ENCODE data around the gene CCN2.

CCN2 gene, protein sequence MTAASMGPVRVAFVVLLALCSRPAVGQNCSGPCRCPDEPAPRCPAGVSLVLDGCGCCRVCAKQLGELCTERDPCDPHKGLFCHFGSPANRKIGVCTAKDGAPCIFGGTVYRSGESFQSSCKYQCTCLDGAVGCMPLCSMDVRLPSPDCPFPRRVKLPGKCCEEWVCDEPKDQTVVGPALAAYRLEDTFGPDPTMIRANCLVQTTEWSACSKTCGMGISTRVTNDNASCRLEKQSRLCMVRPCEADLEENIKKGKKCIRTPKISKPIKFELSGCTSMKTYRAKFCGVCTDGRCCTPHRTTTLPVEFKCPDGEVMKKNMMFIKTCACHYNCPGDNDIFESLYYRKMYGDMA

DNA sequence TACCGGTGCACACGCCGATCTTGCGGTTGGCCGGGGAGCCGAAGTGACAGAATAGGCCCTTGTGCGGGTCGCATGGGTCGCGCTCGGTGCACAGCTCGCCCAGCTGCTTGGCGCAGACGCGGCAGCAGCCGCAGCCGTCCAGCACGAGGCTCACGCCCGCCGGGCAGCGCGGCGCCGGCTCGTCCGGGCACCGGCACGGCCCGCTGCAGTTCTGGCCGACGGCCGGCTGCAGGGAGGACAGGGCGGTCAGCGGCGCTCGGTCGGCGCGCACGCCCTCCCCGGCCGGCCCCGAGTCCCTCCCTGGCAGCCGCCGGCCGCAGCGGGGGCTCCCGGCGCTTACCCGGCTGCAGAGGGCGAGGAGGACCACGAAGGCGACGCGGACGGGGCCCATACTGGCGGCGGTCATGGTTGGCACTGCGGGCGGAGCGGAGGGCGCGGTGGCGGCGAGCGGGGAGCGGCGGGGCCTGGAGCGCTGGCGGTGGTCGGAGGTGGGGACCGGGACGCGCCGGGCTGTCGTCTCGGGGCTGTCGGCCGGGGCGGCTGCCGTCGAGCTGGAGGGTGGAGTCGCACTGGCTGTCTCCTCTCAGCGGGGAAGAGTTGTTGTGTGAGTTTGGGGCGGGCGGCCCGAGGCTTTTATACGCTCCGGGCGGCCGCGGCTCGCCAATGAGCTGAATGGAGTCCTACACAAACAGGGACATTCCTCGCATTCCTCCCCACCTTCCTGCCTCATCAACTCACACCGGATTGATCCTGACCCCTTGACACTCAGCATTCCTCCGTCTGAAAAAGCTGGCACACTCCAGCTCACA lies at the start of gene CCN2:
CCN2 (minus strand) TSS at position 606 of the 809 bp plus-strand sequence; CDS start at position 406, 200 bp downstream.
- DNase-seq (ENCODE audit: low read depth, low spot score): peak; percentile 99

DNA sequence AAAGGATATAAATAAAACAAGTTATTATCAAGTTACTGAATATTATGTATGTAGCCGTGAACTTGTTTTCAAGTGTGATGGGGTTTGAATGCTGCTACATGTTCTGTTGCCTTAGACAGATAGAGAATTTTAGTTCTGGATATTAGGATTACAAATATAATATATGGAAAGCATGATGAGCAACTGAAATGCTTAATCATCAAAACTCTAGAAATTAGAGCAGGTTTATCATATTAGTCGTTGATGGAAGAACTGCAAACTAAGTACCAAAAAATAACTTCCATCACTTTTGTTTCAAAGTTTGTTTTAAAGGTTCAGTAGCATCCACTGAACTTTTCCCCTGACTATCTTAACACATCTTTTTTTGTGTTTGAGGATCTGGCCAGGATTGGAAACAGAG lies 49.1 kb upstream of the CCN2 start:
- no peak for DNase-seq (ENCODE audit: low read depth, low spot score)

DNA sequence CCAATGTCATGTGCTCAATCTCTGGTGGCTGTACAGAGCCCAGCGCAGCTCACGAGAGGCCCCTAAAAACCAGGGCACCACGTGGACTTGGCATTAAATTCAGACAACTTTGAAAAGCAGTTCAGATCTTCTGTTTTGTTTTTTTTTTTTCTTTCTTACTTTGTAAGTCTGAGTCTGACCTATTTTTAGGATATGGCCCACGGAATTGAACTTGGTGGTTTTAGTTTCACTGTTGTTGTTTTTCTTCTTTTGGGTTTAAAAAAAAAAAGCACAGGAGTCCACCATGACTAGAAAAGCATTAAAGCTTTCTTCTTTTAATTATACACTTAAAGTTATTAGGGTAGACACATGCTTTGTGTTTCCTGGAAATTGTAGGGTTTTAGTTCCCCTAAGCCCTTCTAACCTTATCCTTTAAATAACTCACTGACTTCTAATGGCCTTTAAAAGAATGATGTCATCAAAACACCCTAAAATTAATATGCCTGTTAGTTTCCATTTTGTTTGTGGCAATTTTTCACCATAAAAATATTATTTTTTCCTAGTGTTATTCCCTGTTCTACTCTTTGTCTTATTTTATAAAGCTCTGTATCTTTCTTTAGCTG lies 48.5 kb upstream of the CCN2 start:
- no peak for DNase-seq (ENCODE audit: low read depth, low spot score)

DNA sequence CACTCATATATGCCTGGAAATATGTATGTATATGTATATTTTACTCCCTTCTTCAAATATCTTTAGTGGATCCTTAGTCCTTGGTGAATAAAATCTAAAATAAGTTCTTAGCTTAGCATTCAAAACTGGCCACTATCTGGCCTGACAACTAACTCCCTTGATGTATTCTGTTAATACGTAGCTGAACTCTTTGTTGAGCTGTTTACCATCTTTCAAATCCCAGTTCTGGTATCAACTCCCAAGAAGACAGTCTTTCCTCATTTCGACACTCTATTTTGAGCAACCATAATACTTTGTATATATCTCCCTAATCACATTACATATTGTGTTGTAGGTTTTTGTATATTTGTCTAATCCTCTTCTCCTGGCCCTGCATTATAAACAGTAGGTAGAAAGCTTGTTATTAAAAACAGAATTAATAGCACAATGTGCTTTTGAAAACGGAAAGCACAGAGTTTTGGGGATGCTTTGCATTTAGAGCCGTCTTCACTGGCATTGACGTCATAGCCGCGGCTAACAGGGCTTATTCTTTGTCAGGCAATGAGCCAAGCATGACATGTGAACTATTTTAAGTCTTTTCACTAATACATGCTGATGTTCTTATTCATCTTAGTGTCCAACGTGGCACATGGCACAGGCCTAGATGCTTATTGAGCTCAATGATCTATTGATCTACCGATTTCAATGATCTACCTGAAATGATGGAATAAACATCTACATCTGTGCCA lies 47.2 kb upstream of the CCN2 start:
- DNase-seq (ENCODE audit: low read depth, low spot score): no peak

DNA sequence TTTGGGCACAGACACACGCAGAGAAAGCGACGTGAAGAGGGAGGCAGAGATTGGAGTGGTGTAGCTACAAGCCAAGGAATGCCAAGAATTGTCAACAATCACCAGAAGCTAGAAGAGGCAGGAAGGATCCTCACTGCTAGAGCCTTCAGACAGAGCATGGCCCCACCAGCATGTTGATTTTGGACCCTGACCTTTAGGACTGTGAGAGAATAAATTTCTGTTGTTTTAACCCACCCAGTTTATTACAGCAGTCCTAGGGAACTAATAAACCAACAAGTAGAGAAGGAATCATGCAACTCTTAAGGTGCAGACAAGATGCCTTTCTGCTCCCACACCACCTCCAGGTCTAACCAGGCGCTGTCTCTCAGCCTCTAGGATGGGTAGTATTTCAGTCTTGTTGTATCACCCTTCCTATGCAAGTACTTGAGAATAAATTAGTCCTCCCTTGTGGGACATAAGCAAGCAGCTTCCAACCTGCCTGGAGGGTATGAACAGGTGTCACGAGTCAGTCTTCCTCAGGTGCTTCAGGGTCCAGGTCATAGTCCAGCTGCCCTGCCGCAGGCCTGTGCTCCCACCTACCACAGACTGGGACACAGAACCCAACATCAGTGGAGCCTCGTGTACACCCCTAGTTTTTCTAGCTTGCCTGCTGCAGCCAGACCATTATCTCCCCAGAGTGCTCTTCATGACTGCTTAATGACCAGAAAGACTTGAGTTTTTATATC lies 46.4 kb upstream of the CCN2 start:
- no peak for DNase-seq (ENCODE audit: low read depth, low spot score)

DNA sequence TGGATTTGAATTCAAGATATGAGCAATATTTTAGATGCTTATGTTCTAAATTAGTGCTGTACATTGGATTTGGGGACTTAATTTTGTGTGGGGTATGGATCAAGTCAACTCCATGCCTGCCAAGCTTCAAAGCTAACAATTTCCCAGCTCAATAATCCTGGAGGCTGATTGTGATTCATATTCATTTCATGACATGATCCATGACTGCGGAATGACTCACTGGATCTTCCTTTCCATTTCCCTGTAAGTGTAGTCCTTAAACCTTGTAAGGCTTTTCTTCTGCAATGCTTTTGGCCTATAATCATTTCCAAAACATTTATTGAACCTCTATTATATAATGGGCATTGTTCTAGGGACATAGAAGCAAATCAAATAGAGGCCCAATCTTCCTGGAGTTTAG lies 44.7 kb upstream of the CCN2 start:
- no peak for DNase-seq (ENCODE audit: low read depth, low spot score)

DNA sequence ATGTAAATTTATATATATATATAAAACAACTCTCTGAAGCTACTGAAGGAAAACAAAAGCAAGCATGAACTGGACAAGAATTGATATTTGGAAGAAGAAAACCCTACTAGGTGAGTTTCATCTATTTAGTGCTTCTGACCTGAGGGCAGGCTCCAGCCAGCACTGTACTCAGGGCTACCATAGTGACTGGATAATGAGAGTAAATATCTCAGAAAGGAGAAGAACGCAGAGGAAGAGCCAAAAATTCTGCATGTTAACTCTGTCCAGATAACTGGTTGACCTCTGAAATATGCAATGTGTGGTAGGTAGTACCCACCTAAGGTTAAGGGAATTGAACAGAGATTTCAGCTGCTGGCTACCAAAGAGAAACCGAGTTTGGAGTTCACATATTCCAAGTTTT lies 41.4 kb upstream of the CCN2 start:
- no peak for DNase-seq (ENCODE audit: low read depth, low spot score)

DNA sequence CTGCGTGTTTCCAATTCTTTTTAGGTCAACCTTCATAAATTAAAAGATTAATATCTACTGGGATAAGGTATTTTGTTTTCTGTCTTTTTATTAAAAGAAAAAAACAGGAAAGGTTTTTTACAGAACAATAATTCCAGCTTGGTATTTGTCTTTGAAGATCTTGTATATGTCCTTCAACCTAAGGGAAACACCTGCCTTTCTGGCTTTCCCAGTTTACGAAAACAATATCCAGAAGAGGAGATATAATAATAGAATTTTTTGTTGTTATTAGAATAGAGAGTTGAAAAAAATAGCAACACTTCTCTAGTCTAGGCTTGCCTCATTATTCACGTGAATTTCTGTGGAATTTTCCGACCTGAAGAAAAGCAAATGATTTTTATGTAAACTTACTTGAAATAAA lies 37.9 kb upstream of the CCN2 start:
- no peak for DNase-seq (ENCODE audit: low read depth, low spot score)

DNA sequence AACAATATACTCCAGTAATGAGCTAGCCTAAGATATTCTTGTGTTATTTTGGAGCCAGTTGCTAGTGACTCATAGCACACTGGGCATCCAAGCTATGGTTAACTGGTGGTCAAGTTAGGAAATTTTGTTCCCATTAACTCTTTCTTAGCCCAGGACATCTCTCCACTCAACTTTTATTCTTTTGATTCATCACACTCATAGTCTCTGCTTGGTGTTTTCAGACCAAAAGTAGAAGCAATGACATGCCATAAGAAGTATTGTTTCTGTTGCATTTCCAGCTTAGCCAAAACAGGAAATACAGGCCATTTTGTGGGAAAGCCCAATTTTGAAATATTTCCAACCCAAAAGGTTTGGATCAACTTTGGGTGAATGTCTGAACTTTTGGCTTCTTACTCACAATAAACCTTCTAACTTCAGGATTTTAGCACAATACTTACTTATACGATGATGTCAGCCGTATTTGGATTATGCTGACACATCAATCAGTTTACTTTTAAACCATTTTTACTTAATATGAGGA lies 31.6 kb upstream of the CCN2 start:
- no peak for DNase-seq (ENCODE audit: low read depth, low spot score)

DNA sequence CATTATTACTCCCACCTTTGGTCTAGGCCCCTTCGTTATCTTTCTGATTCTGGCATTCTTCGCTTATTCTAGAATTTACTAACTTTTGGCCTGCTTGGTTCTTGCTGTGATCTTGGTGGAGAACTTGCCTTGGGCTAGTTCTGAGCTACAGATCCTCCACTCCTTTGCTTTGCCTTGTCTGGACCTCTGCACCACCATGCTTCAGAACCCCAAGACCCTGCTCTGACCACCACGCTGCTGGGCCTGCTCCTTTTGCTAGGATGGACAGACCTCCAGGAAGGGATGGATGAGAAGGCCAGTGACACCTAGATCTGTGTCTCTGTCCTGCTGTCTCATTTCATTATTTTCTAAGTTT lies 30.4 kb upstream of the CCN2 start:
- no peak for DNase-seq (ENCODE audit: low read depth, low spot score)

DNA sequence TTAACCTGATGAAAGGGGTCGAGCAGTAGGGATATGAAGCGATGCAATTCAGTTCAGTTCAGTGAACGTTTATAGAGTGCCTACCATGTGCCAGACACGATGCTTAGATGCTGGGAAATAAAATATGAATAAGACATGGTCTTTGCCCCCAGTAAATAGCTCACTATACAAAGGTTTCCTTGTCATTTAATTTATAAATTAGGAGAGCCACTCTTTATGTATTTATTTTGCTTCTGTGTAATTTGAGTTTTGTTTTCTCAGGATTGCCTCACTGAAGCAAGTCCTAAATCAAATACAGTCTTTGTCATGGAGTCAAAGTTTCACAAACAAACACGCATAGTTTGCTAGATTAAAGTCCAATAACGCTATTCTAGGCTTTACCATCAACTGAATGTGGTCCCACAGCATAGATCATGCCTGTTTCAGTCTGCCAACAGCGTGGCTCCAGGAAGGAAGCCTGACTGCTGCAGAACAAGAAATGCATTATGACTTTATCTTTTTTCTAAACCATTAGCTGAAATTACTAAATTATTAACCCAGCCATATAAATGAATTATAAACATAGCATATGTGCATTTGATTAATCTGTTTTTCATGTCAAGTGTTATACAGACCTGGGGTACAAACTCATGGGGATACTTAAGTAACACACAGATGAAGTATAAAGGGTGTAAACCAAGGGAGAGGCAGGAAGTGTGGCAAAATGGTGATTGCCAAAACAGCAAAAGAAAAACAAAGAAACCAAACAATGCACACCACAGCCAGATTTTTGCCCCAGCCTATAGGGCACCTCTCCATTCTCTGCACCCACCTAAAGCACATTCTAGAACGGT lies 29.8 kb upstream of the CCN2 start:
- no peak for DNase-seq (ENCODE audit: low read depth, low spot score)

DNA sequence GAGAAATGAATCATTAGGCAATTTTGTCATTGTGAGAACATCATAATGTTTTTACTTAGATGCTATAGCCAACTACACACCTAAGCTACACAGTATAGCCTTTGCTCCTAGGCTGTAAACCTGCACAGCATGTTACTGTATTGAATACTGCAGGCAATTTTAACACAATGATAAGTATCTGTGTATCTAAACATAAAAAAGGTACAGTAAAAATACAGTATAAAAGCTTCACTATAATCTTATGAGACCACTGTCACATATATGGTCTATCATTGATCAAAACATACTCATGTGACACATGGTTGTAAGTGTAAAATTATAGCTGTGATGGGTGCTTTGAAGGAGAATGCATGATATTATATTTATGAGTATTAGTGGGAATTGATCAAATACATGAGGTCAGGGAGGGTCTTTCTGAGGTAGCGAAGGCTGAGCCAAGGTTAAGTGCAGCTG lies 29.2 kb upstream of the CCN2 start:
- no peak for DNase-seq (ENCODE audit: low read depth, low spot score)

DNA sequence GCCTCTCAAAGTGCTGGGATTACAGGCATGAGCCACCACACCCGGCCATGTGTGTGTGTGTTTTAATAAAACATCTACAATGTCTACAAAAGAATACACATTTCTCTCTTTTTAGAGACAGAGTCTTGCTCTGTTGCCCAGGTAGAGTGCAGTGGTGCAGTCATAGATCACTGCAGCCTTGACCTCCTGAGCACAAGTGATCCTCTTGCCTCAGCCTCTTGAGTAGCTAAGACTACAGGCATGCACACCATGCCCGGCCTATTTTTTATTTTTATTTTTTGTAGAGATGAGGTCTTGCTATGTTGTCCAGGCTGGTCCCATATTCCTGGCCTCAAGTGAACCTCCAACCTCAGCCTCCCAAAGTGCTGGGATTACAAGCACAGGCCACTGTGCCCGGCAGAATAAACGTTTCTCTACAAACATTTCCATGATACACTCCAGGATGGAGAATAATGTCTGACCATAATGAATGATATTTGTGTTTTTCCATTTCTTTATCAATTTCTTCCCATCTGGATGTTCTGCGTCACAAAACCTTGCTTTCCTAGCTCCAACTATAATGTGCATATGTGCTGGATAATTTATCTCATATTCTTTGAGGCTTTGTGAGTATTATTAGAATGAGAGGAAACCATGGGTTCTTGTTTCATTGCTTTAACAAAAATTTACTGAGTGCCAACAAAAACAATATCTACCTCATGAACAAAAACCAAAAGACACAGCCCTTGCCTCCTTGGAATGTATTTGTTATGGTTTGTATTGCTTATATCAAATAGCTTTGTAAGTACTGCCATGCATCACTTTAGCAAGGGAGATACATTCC lies 28.6 kb upstream of the CCN2 start:
- no peak for DNase-seq (ENCODE audit: low read depth, low spot score)

DNA sequence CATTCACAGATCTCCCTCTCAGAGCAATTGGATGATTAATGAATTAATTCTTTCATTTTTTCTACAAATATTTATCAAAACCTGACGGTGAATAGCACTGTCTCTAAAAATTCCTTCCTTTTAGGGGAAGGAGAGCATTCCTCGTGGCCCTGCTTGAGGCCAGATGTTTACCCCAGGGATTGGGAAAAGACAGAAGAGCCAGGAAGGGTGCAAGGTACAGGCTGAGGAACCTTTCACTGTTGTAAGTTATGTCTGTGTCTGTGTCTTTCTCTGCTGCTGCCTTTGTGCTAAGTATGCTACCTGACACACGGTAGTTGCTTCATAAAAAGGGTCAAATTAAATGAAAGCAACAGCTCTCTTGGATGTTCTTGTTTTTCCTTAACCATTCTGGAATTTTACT lies 27.4 kb upstream of the CCN2 start:
- DNase-seq (ENCODE audit: low read depth, low spot score): no peak

DNA sequence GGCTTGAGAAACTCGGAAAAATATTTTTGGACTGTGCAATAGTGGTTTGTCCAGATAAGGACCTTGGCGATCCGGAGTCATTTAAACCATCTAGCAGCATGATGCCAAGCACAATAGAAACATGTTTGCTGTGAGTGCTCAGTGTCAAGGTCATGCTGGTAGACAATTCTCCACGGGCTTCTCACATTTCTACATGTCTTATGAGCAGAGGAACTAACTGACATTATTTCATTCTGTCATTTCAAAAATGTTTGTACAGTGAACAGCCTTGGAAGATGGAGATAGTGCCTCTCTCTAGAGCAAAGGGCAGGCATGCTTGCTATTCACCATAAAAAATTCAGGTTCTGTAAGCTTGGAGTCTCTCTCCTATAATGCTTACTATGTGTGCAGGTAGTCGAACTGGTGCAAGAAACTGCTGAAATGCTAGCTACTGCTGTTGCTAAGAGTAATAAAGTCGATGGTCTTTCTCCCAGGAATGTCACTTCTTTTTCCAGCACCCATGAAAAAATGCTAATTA lies 25.4 kb upstream of the CCN2 start:
- DNase-seq (ENCODE audit: low read depth, low spot score): no peak

DNA sequence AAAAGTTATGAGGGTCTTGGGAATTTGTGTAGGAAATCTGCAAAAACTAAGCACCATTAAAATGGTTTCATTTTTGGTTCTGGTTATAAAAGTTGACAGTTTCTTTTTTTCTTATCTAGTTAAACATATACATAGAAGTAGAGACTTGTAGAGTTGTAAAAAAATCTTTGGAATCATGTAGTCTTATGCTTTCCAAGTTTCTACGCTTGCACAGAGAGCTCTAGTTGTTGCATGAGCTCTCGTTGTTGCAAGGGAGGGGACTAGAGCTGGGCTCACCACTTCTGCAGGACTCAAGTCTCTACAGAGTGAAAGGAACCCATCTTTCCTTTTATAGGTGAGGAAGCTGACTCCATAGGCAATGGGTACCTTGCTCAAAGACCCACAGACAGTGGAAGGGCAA lies 21.6 kb upstream of the CCN2 start:
- DNase-seq (ENCODE audit: low read depth, low spot score): no peak

DNA sequence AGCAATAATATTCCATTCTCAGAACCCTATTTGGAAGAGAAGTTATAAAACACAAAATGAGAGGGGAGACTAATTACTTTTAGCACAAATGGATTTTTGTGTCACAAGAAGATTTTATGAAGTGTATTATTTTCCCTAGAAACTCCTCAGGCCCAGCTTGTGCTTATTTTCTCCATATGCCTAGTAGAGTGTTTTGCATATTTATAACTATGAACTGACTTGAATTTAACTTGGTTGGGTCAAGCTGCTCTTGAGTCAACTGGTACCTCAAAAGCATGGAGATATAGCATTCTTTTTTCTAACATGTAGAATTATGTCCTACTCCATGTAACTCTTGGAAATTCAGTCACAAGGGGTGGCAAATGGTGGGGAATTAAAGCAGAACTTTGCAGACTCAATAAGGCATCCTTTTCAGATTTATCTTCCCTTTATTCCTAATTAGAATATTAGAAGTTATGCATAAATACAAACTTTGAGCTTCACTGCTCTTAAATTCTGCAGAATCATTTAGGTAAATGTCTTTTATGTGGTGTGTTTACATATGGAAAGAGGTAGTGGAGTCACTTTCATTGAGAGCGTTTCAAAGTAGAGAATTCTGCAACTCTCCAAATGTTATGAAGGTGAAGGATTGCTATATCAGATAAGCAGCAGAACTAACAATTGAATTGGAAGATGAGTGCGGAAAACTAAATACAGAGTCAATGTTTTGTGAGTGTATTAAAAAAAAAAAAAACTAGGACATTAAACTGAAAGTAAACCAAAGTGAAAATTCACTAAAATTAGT lies 19.1 kb upstream of the CCN2 start:
- no peak for DNase-seq (ENCODE audit: low read depth, low spot score)

DNA sequence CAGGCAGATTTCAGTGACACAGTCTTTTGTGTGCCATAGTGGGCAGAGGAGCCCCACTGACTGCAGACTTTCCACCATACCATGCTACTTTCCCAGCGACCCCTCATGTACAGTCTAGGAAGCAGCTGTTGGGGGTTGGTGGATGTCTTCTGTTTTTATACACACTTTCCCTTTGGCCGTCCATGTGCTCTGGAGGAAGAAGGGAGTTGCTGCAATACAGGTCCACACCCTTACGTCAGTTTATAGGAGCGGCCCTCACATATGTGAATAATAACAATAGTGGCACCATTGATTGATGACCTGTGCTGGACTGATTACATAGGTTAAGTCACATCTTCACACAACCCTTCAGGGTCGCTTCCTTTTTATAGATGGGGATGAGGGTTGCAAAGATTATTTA lies 17.5 kb upstream of the CCN2 start:
- no peak for DNase-seq (ENCODE audit: low read depth, low spot score)

Measured in ELF-1 (cell line).